ENCODE results near the gene MCFD2. TPM values are rescaled to one million over a fixed set of nuclear protein-coding genes. Genes with fewer than 3 reads are reported as not detected.

MCFD2 gene
- total and polyA plus RNA-seq, 2 donors (not counting 1 experiment from before 2014, with no cell fraction given), result 31.6 to 53.3 TPM

GRCh38 chr2:46922606-46923005, 7.0 kb upstream of the MCFD2 start:
- ChIA-PET CTCF (interaction anchor here (0.7 to 0.8 kb wide), 2 partner anchors 291 to 466 kb away, joined by 3 to 4 read pairs; no protein-coding TSS in a partner anchor), POLR2A (no interaction called here)
- Histone ChIP-seq H3K9ac (ENCODE audit: low read length) (no peak overlapping the region), H4K20me1 (ENCODE audit: control insufficient read depth, insufficient read depth, low read length, poor library complexity, severe bottlenecking) (no peaks in the 10 kb centered on the region), H2AFZ (ENCODE audit: insufficient read depth, low read depth, low read length, poor library complexity, severe bottlenecking) (no peak overlapping the region), H3K27ac (ENCODE audit: low read length in 2 of 2) (no peak overlapping the region), H3K4me1 (ENCODE audit: control insufficient read depth in 2 of 2, insufficient read depth in 2 of 2, low read length in 2 of 2) (peaks cover 11 to 22% of the 10 kb centered on the region in 2 donors), H3K4me2 (replicated peaks; ENCODE audit: low read depth, low read length, poor library complexity, severe bottlenecking) (no peak overlapping the region), H3K9me3 (ENCODE audit: control extremely low read depth in 1 of 3, control insufficient read depth in 2 of 3, insufficient read depth in 1 of 3, low read length in 2 of 3) (peaks cover 0 to 7% (median 5%) of the 10 kb centered on the region in 3 donors), H3K27me3 (replicated peaks in 1 of 4; ENCODE audit: control extremely low read depth in 1 of 4, control insufficient read depth in 3 of 4, insufficient read depth in 4 of 4, low read length in 3 of 4) (no peaks in the 10 kb centered on the region), H3K36me3 (replicated peaks in 1 of 2; ENCODE audit: control extremely low read depth in 1 of 2, control insufficient read depth in 1 of 2, extremely low read depth in 1 of 2, insufficient read depth in 2 of 2, low read length in 1 of 2) (peaks cover 0 to 4% of the 10 kb centered on the region in 2 experiments), H3K79me2 (ENCODE audit: control insufficient read depth, insufficient read depth, low read length) (peaks cover 51% of the 10 kb centered on the region), H3K4me3 (ENCODE audit: control extremely low read depth in 1 of 5, extremely low read depth in 1 of 5, insufficient read depth in 1 of 5, low read depth in 2 of 5, low read length in 4 of 5) (no peak overlapping the region)
- Mint-ChIP-seq H3K27me3 (no peaks in the 10 kb centered on the region), H3K27ac (no peak overlapping the region), H3K4me3 (no peak overlapping the region), H3K9me3 (ENCODE audit: insufficient read depth) (peaks cover 9% of the 10 kb centered on the region), H3K4me1 (peaks cover 26% of the 10 kb centered on the region)
- no peak for TF ChIP-seq CTCF (IDR thresholded peaks at IDR 0.05)
- TF ChIP-seq EZH2 (IDR thresholded peaks at IDR 0.05; ENCODE audit: borderline replicate concordance, insufficient read depth, low read depth, low read length, poor library complexity, severe bottlenecking), result no peak
- no peak for ATAC-seq (ENCODE audit: low read depth)
- WGBS (ENCODE audit: insufficient coverage), result 100% methylated on average over 3 of the region's 4 CpGs
- no peak for DNase-seq
- intact Hi-C loops (cut with micrococcal nuclease), result no loop called here

- no peak overlapping the region for H3K9ac ChIP-seq (ENCODE audit: low read length)
- peaks cover 51% of the 10 kb centered on the region for H3K79me2 ChIP-seq (ENCODE audit: control insufficient read depth, insufficient read depth, low read length)
- 93% methylated on average over 3 of the region's 11 CpGs for WGBS (ENCODE audit: insufficient coverage)
- Mint-ChIP-seq H3K9me3 (ENCODE audit: insufficient read depth) (peaks cover 7% of the 10 kb centered on the region), H3K27me3 (no peaks in the 10 kb centered on the region), H3K4me3 (no peak overlapping the region), H3K4me1 (peaks cover 31% of the 10 kb centered on the region), H3K27ac (peak overlapping the region; percentile 33)
- no peak for TF ChIP-seq CTCF (IDR thresholded peaks at IDR 0.05)
- no peak for TF ChIP-seq EZH2 (IDR thresholded peaks at IDR 0.05; ENCODE audit: borderline replicate concordance, insufficient read depth, low read depth, low read length, poor library complexity, severe bottlenecking)
- H3K27ac ChIP-seq (ENCODE audit: low read length in 2 of 2), result no peak overlapping the region
- CTCF ChIA-PET, result interaction anchor here (0.8 to 7.4 kb wide), 2 partner anchors 401 to 466 kb away, joined by 4 to 40 read pairs; no protein-coding TSS in a partner anchor
- POLR2A ChIA-PET, result no interaction called here
- no peak for DNase-seq
- no peak for ATAC-seq (ENCODE audit: low read depth)
- no peaks in the 10 kb centered on the region for H3K27me3 ChIP-seq (replicated peaks in 1 of 4; ENCODE audit: control extremely low read depth in 1 of 4, control insufficient read depth in 3 of 4, insufficient read depth in 4 of 4, low read length in 3 of 4)
- H3K4me3 ChIP-seq (ENCODE audit: control extremely low read depth in 1 of 5, extremely low read depth in 1 of 5, insufficient read depth in 1 of 5, low read depth in 2 of 5, low read length in 4 of 5), result no peak overlapping the region
- no peaks in the 10 kb centered on the region for H4K20me1 ChIP-seq (ENCODE audit: control insufficient read depth, insufficient read depth, low read length, poor library complexity, severe bottlenecking)
- no peak overlapping the region for H3K4me2 ChIP-seq (replicated peaks; ENCODE audit: low read depth, low read length, poor library complexity, severe bottlenecking)
- peaks cover 16 to 29% of the 10 kb centered on the region in 2 donors for H3K4me1 ChIP-seq (ENCODE audit: control insufficient read depth in 2 of 2, insufficient read depth in 2 of 2, low read length in 2 of 2)
- H2AFZ ChIP-seq (ENCODE audit: insufficient read depth, low read depth, low read length, poor library complexity, severe bottlenecking), result no peak overlapping the region
- peaks cover 0 to 4% of the 10 kb centered on the region in 2 experiments for H3K36me3 ChIP-seq (replicated peaks in 1 of 2; ENCODE audit: control extremely low read depth in 1 of 2, control insufficient read depth in 1 of 2, extremely low read depth in 1 of 2, insufficient read depth in 2 of 2, low read length in 1 of 2)
- intact Hi-C loops (cut with micrococcal nuclease), result no loop called here
- peaks cover 0 to 3% (median 0%) of the 10 kb centered on the region in 3 donors for H3K9me3 ChIP-seq (ENCODE audit: control extremely low read depth in 1 of 3, control insufficient read depth in 2 of 3, insufficient read depth in 1 of 3, low read length in 2 of 3)
Measured at GRCh38 chr2:46921676-46922448, 6.3 kb upstream of the MCFD2 start.

All from B cell (primary cell).